Thoracic aorta (tissue), 2 donors: ENCODE data around the gene ZNHIT1. TPM values are rescaled to one million over a fixed set of nuclear protein-coding genes. Genes with fewer than 3 reads are reported as not detected.

Experiments
- ATAC-seq: fragments of 150-250 bp; one replicate; pipeline ENCODE4 v1.8.0; 2017; ENCODE audit warnings: low read depth; ENCODE audit not compliant: insufficient number of reproducible peaks, low FRiP score
- DNase-seq: peaks from one replicate; pipeline ENCODE4 v3.0.0-alpha.2; 2020; ENCODE audit warnings: low spot score
- H3K27ac ChIP-seq, 2 donors: fragments of 200-600 bp; sonication (generic); 1 replicate in 1 of 2; 2 replicates in 1 of 2; pipeline ENCODE4 v1.5.1; 2016; ENCODE audit warnings: mild to moderate bottlenecking in 2 of 2, moderate library complexity in 2 of 2
- H3K27me3 ChIP-seq: fragments of 200-600 bp; sonication (generic); replicated peaks from 2 replicates; pipeline ENCODE4 v1.6.0; 2016; ENCODE audit warnings: mild to moderate bottlenecking; ENCODE audit not compliant: insufficient read depth
- H3K36me3 ChIP-seq: fragments of 200-600 bp; sonication (generic); one replicate; pipeline ENCODE4 v1.5.1; 2016
- H3K4me1 ChIP-seq, 2 donors: fragments of 200-600 bp; sonication (generic); 1 replicate in 1 of 2; 2 replicates in 1 of 2; pipeline versions ENCODE4 v1.5.1 to v1.6.0; 2016; ENCODE audit warnings: low read depth in 2 of 2, mild to moderate bottlenecking in 1 of 2; ENCODE audit not compliant: control insufficient read depth in 1 of 2
- H3K4me3 ChIP-seq: fragments of 200-600 bp; sonication (generic); 2 replicates; pipeline ENCODE4 v1.5.1; 2016; ENCODE audit warnings: mild to moderate bottlenecking
- H3K9me3 ChIP-seq: fragments of 200-600 bp; sonication (generic); 2 replicates; pipeline ENCODE4 v1.5.1; 2016
- total RNA-seq, 2 donors: library from RNA; depleted of rRNA; stranded (reverse); fragments of >200 nt; gene quantifications; one replicate each; pipeline versions ENCODE4 v1.1.0 to v1.2.3, GENCODE V29; 2016
- TF ChIP-seq, protein P1 (sequence below): fragments of 200-600 bp; sonication (generic); IDR thresholded peaks from one replicate; pipeline ENCODE4 v1.5.1; 2019; ENCODE audit warnings: antibody characterized with exemption

ZNHIT1 gene
- total RNA-seq, 2 donors from 2014 or later = 43.7 to 53.2 TPM

DNA sequence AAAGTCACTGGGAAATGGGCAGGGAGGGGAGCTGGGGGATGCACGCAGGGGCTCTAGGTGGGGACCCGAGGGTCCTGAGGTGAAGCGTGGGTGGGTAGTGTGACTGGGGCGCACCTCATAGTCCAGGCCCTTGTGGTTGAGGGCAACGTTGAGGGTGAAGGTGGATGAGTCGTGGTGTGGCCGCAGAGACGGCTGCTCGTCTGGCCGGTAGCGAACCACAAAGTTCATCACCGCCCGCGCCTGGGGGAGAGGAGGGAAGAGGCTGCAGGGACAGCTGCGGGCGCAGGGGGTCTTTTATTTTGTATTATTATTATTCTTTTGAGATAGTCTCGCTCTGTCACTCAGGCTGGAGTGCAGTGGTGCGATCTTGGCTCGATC, 11.3 kb upstream of the ZNHIT1 start:
- Histone ChIP-seq H3K36me3 (peaks cover 18% of the 10 kb centered on the region), H3K27ac (no peak overlapping the region), H3K4me3 (no peak overlapping the region), H3K9me3 (no peaks in the 10 kb centered on the region), H3K4me1 (peaks cover 4 to 7% of the 10 kb centered on the region in 2 donors), H3K27me3 (peaks cover 9% of the 10 kb centered on the region)
- DNase-seq (no peak), ATAC-seq (no peak)
- TF ChIP-seq, protein P1, sequence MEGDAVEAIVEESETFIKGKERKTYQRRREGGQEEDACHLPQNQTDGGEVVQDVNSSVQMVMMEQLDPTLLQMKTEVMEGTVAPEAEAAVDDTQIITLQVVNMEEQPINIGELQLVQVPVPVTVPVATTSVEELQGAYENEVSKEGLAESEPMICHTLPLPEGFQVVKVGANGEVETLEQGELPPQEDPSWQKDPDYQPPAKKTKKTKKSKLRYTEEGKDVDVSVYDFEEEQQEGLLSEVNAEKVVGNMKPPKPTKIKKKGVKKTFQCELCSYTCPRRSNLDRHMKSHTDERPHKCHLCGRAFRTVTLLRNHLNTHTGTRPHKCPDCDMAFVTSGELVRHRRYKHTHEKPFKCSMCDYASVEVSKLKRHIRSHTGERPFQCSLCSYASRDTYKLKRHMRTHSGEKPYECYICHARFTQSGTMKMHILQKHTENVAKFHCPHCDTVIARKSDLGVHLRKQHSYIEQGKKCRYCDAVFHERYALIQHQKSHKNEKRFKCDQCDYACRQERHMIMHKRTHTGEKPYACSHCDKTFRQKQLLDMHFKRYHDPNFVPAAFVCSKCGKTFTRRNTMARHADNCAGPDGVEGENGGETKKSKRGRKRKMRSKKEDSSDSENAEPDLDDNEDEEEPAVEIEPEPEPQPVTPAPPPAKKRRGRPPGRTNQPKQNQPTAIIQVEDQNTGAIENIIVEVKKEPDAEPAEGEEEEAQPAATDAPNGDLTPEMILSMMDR = no peak

DNA sequence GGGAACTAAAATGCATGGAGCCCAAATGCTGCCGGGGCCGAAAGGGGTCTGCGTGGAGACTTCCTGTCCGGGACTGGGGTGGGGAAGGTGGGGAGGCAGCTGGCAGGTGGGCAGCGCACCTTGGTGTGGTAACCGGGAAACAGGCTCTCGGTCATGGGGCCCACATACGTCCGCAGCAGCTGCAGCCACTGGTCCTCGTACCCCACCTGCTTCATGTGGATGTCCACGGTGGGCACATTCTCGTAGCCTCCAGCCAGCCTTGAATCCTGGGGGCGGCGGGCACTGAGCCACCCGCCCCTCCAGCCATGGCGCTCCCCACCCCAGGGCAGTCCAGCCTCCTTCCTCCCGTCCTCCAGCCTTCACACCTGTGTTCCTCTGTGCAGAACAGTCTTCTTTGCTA, 10.5 kb upstream of the ZNHIT1 start:
- no peak for DNase-seq
- Histone ChIP-seq H3K36me3 (peaks cover 24% of the 10 kb centered on the region), H3K4me3 (no peak overlapping the region), H3K4me1 (no peaks in the 10 kb centered on the region), H3K27me3 (peaks cover 3% of the 10 kb centered on the region), H3K9me3 (no peaks in the 10 kb centered on the region), H3K27ac (no peak overlapping the region)
- no peak for ATAC-seq
- TF ChIP-seq, protein P1 = no peak

DNA sequence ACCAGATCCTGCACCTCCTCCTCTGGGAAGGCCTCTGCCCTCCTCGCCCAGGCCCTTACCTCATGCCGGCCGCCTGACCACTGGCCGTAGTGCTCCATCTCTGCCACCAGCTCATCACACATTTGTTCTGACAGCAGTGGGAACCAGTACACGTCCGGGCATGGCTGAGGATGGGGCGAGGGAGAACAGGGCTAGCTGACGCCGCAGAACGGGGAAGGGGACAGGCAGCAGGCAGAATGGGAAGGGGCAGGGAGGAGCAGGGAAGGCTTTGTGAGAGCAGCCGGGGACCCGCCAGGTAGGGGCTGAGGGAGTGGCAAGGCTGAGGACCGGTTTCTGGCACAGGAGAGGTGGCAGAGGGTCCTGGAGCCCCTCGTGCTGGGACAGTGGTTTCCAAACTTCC, 9.2 kb upstream of the ZNHIT1 start:
- no peak for DNase-seq
- Histone ChIP-seq H3K36me3 (peaks cover 24% of the 10 kb centered on the region), H3K4me3 (no peak overlapping the region), H3K27me3 (no peaks in the 10 kb centered on the region), H3K4me1 (no peaks in the 10 kb centered on the region), H3K9me3 (no peaks in the 10 kb centered on the region), H3K27ac (no peak overlapping the region)
- TF ChIP-seq, protein P1 = no peak
- no peak for ATAC-seq

DNA sequence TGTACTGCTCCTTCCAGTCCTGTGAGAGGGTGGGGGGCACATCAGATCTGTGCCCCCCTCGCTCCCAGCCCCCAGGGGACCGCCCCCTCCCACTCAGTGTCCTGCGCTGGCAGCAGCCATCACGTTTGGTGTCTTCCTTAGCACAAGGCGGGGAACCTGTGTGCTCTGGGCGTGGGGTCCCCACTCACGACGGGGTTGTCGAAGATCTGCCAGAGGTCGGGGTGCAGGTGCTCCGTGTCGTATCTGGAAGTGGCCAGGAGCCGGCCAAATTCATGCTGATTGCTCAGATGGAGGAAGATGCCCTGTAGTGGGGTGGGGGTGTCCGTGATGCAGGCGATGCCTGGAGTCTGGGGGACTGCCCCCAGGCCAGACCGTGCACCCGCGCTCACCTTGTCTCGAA, 7.8 kb upstream of the ZNHIT1 start:
- H3K27ac ChIP-seq = no peak overlapping the region
- no peaks in the 10 kb centered on the region for H3K4me1 ChIP-seq
- H3K27me3 ChIP-seq = no peaks in the 10 kb centered on the region
- H3K36me3 ChIP-seq = peaks cover 27% of the 10 kb centered on the region
- no peak for DNase-seq
- H3K9me3 ChIP-seq = no peaks in the 10 kb centered on the region
- TF ChIP-seq, protein P1 = no peak
- no peak overlapping the region for H3K4me3 ChIP-seq
- no peak for ATAC-seq

DNA sequence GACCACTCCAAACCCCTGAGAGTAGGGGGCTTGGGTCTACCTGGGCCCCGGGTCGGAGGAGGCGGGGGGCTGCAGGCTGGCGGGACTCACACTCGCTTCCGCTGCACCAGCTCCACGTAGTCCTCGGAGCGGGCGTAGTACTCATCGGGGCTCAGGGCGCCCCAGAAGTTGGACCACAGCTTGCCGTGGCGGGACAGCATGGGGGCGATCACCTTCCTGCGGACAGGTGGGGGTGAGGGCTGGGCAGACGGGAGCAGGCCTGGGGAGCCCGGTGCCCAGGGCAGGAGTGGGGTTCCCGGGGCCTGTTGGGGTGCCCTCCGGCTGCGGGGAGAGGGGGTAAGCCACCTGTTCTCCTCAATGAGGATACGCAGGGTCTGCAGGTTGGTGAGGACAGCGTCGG, 6.5 kb upstream of the ZNHIT1 start:
- DNase-seq (no peak), ATAC-seq (no peak)
- Histone ChIP-seq H3K36me3 (peaks cover 27% of the 10 kb centered on the region), H3K4me1 (peaks cover 6 to 12% of the 10 kb centered on the region in 2 donors), H3K4me3 (no peak overlapping the region), H3K9me3 (no peaks in the 10 kb centered on the region), H3K27me3 (no peaks in the 10 kb centered on the region), H3K27ac (no peak overlapping the region)
- TF ChIP-seq, protein P1 = no peak
